GM20431 (cell line): ENCODE measurements around the gene IGF2.

Experiments used
- in situ Hi-C: fragments of 300-500 bp; cut with MseI, MboI; formaldehyde crosslinking; loops from one replicate; pipeline ENCODE4 v1.15.0; 2020; ENCODE audit warnings: low sequenced_read_pairs; ENCODE audit not compliant: unreplicated experiment

Gene IGF2

GRCh38 chr11:2156416-2157182, 17.4 kb upstream of the IGF2 start:
- in situ Hi-C loops: loop anchor here (25.0 kb wide), 1 partner anchor 469 kb away; the partner anchor contains the start of gene KRTAP5-6

- in situ Hi-C loops: loop anchor here (25.0 kb wide), 1 partner anchor 468 kb away; the partner anchor contains the start of gene KRTAP5-6
Observed at GRCh38 chr11:2155511-2155910, 16.3 kb upstream of the IGF2 start.

GRCh38 chr11:2154889-2155288, 15.7 kb upstream of the IGF2 start:
- in situ Hi-C loops: loop anchor here (25.0 kb wide), 1 partner anchor 468 kb away; the partner anchor contains the start of gene KRTAP5-6

GRCh38 chr11:2154195-2154585, 15.0 kb upstream of the IGF2 start:
- in situ Hi-C loops: loop anchor here (25.0 kb wide), 1 partner anchor 467 kb away; the partner anchor contains the start of gene KRTAP5-6

- in situ Hi-C loops: loop anchor here (25.0 kb wide), 1 partner anchor 466 kb away; the partner anchor contains the start of gene KRTAP5-6
Observed at GRCh38 chr11:2153581-2154194, 14.5 kb upstream of the IGF2 start.

- in situ Hi-C loops: loop anchor here (25.0 kb wide), 1 partner anchor 464 kb away; the partner anchor contains the start of gene KRTAP5-6
Observed at GRCh38 chr11:2151500-2152257, 12.5 kb upstream of the IGF2 start.

- in situ Hi-C loops: loop anchor here (25.0 kb wide), 1 partner anchor 463 kb away; the partner anchor contains the start of gene KRTAP5-6
Observed at GRCh38 chr11:2149864-2150847, 11.0 kb upstream of the IGF2 start.

GRCh38 chr11:2149460-2149859, 10.3 kb upstream of the IGF2 start:
- in situ Hi-C loops: no loop called here

- in situ Hi-C loops: no loop called here
Observed at GRCh38 chr11:2148595-2148994, 9.4 kb upstream of the IGF2 start.

GRCh38 chr11:2147391-2147790, 8.2 kb upstream of the IGF2 start:
- in situ Hi-C loops: no loop called here

- in situ Hi-C loops: no loop called here
Observed at GRCh38 chr11:2146051-2146450, 6.9 kb upstream of the IGF2 start.

GRCh38 chr11:2144544-2145248, 5.5 kb upstream of the IGF2 start:
- in situ Hi-C loops: no loop called here

- in situ Hi-C loops: no loop called here
Observed at GRCh38 chr11:2143799-2144543, 4.8 kb upstream of the IGF2 start.

- in situ Hi-C loops: no loop called here
Observed at GRCh38 chr11:2143477-2143798, 4.2 kb upstream of the IGF2 start.

GRCh38 chr11:2142762-2143202, 3.6 kb upstream of the IGF2 start:
- in situ Hi-C loops: no loop called here

GRCh38 chr11:2142300-2142759, 3.1 kb upstream of the IGF2 start:
- in situ Hi-C loops: no loop called here

- in situ Hi-C loops: no loop called here
Observed at GRCh38 chr11:2140411-2141400, 1.5 kb upstream of the IGF2 start.
